NCI-H1694 treated with DMSO at 0.1 percent for 48 hours (cell line): ENCODE results near the gene EVPL.
"Not testable (repeated sequence)": the region's sequence is repeated elsewhere in the genome, so short reads cannot be mapped to it uniquely, and the experiment has no call there.

Experiments
- DNase-seq: peaks from one replicate; lab custom pipeline; 2025; lab: John Stamatoyannopoulos, UW

EVPL gene

GRCh38 chr17:76027159-76027839, at the start of gene EVPL:
Gene EVPL (minus strand): TSS chr17:76027306. CDS start chr17:76027198, 108 bp downstream.
- no peak for DNase-seq

GRCh38 chr17:76076146-76076764, 49.1 kb upstream of the EVPL start:
- DNase-seq, result no peak

GRCh38 chr17:76075364-76076145, 48.4 kb upstream of the EVPL start:
- DNase-seq, result peak; percentile 19

GRCh38 chr17:76074390-76075363, 47.6 kb upstream of the EVPL start, which contains the start of gene GALR2:
Gene GALR2 (plus strand): TSS chr17:76074781. CDS start chr17:76074884, 103 bp downstream.
- DNase-seq, result no peak

- peak; percentile 87 for DNase-seq
These were observed 45.2 kb upstream of the EVPL start, which contains the start of gene SRP68 for GRCh38 chr17:76072148-76072858. Gene SRP68 (minus strand): TSS chr17:76072517. CDS start chr17:76072491, 26 bp downstream.

GRCh38 chr17:76071531-76072147, 44.5 kb upstream of the EVPL start:
- no peak for DNase-seq

GRCh38 chr17:76065775-76066174, 38.7 kb upstream of the EVPL start:
- no peak for DNase-seq

- no peak for DNase-seq
These were observed 36.9 kb upstream of the EVPL start for GRCh38 chr17:76063875-76064546.

GRCh38 chr17:76058264-76058663, 31.2 kb upstream of the EVPL start:
- DNase-seq, result not testable (repeated sequence)

- no peak for DNase-seq
These were observed 29.8 kb upstream of the EVPL start for GRCh38 chr17:76056882-76057281.

- no peak for DNase-seq
These were observed 27.0 kb upstream of the EVPL start for GRCh38 chr17:76054112-76054476.

- DNase-seq, result no peak
These were observed 26.4 kb upstream of the EVPL start for GRCh38 chr17:76053246-76054111.

- DNase-seq, result no peak
These were observed 24.5 kb upstream of the EVPL start for GRCh38 chr17:76051561-76051960.

GRCh38 chr17:76050538-76051467, 23.7 kb upstream of the EVPL start:
- no peak for DNase-seq

GRCh38 chr17:76049836-76050537, 22.9 kb upstream of the EVPL start:
- DNase-seq, result no peak

GRCh38 chr17:76049239-76049638, 22.1 kb upstream of the EVPL start:
- no peak for DNase-seq

- no peak for DNase-seq
These were observed 21.6 kb upstream of the EVPL start for GRCh38 chr17:76048711-76049110.
